Heart left ventricle (tissue), 16 donors: Measurements from ENCODE around the gene SEPSECS. TPM values are rescaled to one million over a fixed set of nuclear protein-coding genes. Genes with fewer than 3 reads are reported as not detected.

Source experiments
- ATAC-seq, 4 donors: fragments of 200-7000 bp; cut with Tn5 transposase; one replicate each; pipeline ENCODE4 v1.9.1; 2020 to 2022; ENCODE audit warnings: moderate library complexity in 4 of 4, mild to moderate bottlenecking in 3 of 4, moderate number of reproducible peaks in 1 of 4
- DNase-seq, 5 donors: peaks; one replicate each; pipeline ENCODE4 v3.0.0-alpha.2; 2020
- H3K27ac ChIP-seq, 12 donors: fragments of 200-600 bp; sonication (generic) in 4 of 12; one replicate each; pipeline versions ENCODE4 v1.5.0 to v1.8.0; 2016 to 2022; ENCODE audit warnings: mild to moderate bottlenecking in 2 of 12
- H3K27me3 ChIP-seq, 9 donors: fragments of 200-600 bp; sonication (generic) in 2 of 9; one replicate each; pipeline versions ENCODE4 v1.5.1 to v1.8.0; 2016 to 2022; ENCODE audit warnings: mild to moderate bottlenecking in 3 of 9
- H3K36me3 ChIP-seq, 9 donors: fragments of 200-600 bp; sonication (generic) in 2 of 9; one replicate each; pipeline versions ENCODE4 v1.5.0 to v1.8.0; 2018 to 2022; ENCODE audit warnings: mild to moderate bottlenecking in 2 of 9
- H3K4me1 ChIP-seq, 12 donors: fragments of 200-600 bp; sonication (generic) in 4 of 12; one replicate each; pipeline versions ENCODE4 v1.5.0 to v1.8.0; 2016 to 2022; ENCODE audit warnings: mild to moderate bottlenecking in 3 of 12
- H3K4me3 ChIP-seq, 12 donors: fragments of 200-600 bp; sonication (generic) in 4 of 12; one replicate each; pipeline versions ENCODE4 v1.5.0 to v1.8.0; 2017 to 2022; ENCODE audit warnings: mild to moderate bottlenecking in 9 of 12, moderate library complexity in 4 of 12
- H3K9me3 ChIP-seq, 12 donors: fragments of 200-600 bp; sonication (generic) in 4 of 12; one replicate each; pipeline versions ENCODE4 v1.5.0 to v1.8.0; 2016 to 2022; ENCODE audit warnings: mild to moderate bottlenecking in 1 of 12
- POLR2A ChIP-seq, 2 donors: fragments of 450-650 bp; IDR thresholded peaks; one replicate each; pipeline ENCODE4 v1.6.1; 2017; ENCODE audit warnings: antibody characterized with exemption in 2 of 2, mild to moderate bottlenecking in 2 of 2, moderate library complexity in 2 of 2
- WGBS, 4 donors: extraction: QIAGEN DNeasy Blood & Tissue Kit in 2 of 4; methylation state at CpG; one replicate each; pipeline versions ENCODE4 v1.1.5 to v1.1.7; 2013 to 2018; 5-methylcytosine and 5-hydroxymethylcytosine counted together
- intact Hi-C, 10 donors: fragments of 100-400 bp; cut with DNase I; formaldehyde crosslinking; loops; one replicate each; pipeline versions ENCODE4 v1.11.1 to v1.14.2; 2022
- polyA plus RNA-seq, 2 donors: library from polyadenylated mRNA; stranded (reverse); fragments of 200-250 nt; gene quantifications; one replicate each; pipeline ENCODE4 v1.2.3, GENCODE V29; 2013
- total RNA-seq, 9 donors: library from RNA; depleted of rRNA in 2 of 9; stranded (reverse); fragments of >200 nt in 2 of 9; fragmentation: NEBNext Ultra II Directional in 3 of 9; extraction: Animal tissue kit (Norgen Biotek cat#: 25700) in 3 of 9; gene quantifications; one replicate each; pipeline versions ENCODE4 v1.1.0 to v1.2.4, GENCODE V29; 2016 to 2023
- TF ChIP-seq, protein P1 (sequence below), 12 donors: fragments of 200-600 bp; sonication (generic) in 4 of 12; IDR thresholded peaks; one replicate each; pipeline versions ENCODE4 v1.5.0 to v1.8.0; 2018 to 2022; ENCODE audit warnings: antibody characterized with exemption in 12 of 12, mild to moderate bottlenecking in 5 of 12
- donor health status: ischemic (EF 13 %, LVEDD 7.1; RV severe dilation, severe dysfunction).
- donor health status: healthy with polysubstance abuse.
- donor health status: DM: no; HTN: yes; CAD: no.
- donor health status: DM: no; HTN: no; CAD: no.
- donor health status: ischemic (EF 25% LVEDD 6.9; RV normal size, moderate dysfunction).
- donor health status: ischemic (EF 25% LVEDD 5.7; RV mildly dilated, moderate dysfunction).
- donor health status: healthy.
- donor health status: DM: yes; HTN: yes; CAD: no.
- donor health status: ischemic (EF 35%, LVEDD 5.7; RV mildly dilated, moderate dysfunction).
- donor health status: nonischemic (EF 11% LVEDD 7.7; RV severe dilation, severe dysfunction).
- donor health status: DM: yes; HTN: yes; CAD: no.
- donor health status: PGD.
- donor health status: ischemic (EF 29% LVEDD 5.4; RV normal size, mild dysfunction).
- donor health status: nonischemic (EF 23%, LVEDD 6.1; RV moderate dilation, normal function).

Gene SEPSECS
- total and polyA plus RNA-seq, 11 donors = 2.0 to 7.6 (median 5.6) TPM

DNA sequence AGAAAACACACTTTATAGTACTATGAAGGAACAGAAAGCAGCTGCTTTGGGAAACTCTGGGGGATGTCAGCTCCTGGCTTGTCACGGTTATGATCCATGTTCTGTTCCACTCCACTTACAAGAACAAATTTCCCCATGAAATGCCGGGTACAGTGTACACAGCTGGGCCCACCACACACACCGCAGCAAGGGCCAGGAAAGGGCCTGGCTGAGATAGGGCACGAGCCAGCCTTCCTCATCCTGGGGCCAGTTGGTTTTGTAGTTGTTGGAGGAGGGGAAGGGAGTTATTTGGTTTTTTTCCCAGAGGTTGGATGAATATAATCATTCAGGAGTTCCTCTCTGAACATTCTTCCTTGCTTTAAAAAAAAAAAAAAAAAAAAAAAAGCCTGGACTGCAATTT, 56.8 kb downstream of the SEPSECS start:
- H3K4me1 ChIP-seq = peaks cover 0 to 54% (median 34%) of the 10 kb centered on the region in 12 donors
- no peaks in the 10 kb centered on the region for H3K27me3 ChIP-seq
- DNase-seq = peak in 2 of 5 donors; percentile 55 to 64
- intact Hi-C loops = loop anchor here in 1 of 10 donors (5.0 kb wide), 1 partner anchor 44 kb away; no protein-coding TSS in a partner anchor
- H3K27ac ChIP-seq = peak overlapping the region in 11 of 12 donors; percentile 27 to 76 (median 66)
- TF ChIP-seq, protein P1, sequence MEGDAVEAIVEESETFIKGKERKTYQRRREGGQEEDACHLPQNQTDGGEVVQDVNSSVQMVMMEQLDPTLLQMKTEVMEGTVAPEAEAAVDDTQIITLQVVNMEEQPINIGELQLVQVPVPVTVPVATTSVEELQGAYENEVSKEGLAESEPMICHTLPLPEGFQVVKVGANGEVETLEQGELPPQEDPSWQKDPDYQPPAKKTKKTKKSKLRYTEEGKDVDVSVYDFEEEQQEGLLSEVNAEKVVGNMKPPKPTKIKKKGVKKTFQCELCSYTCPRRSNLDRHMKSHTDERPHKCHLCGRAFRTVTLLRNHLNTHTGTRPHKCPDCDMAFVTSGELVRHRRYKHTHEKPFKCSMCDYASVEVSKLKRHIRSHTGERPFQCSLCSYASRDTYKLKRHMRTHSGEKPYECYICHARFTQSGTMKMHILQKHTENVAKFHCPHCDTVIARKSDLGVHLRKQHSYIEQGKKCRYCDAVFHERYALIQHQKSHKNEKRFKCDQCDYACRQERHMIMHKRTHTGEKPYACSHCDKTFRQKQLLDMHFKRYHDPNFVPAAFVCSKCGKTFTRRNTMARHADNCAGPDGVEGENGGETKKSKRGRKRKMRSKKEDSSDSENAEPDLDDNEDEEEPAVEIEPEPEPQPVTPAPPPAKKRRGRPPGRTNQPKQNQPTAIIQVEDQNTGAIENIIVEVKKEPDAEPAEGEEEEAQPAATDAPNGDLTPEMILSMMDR (IDR thresholded peaks at IDR 0.05) = no peak
- TF ChIP-seq POLR2A (IDR thresholded peaks at IDR 0.05) = no peak
- H3K4me3 ChIP-seq = no peak overlapping the region
- WGBS, 4 donors = 13 to 30% (median 20%) methylated on average over 4 of the region's 4 CpGs
- H3K9me3 ChIP-seq = peaks cover 0 to 8% (median 0%) of the 10 kb centered on the region in 12 donors
- H3K36me3 ChIP-seq = no peaks in the 10 kb centered on the region
- peak; percentile 55 to 85 (median 64) for ATAC-seq

DNA sequence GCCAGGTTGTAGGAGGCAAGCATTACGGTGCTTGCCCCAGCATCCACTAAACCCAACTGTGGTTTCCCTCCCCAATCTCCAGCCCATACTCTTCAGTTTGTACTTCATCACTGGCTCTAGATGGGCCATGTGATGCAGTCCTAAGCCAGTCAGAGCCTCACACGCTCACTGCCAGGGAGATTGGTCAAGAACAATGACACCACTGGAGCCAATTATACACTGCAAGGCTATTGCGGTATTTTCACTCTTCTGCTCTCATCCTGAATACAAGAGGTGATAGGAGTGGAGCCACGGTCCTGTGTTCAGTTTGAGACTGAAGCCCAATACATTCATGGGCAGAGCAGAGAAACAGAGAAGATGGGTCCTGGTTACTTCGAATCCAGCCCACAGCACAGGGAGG, 58.4 kb downstream of the SEPSECS start:
- intact Hi-C loops = loop anchor here in 1 of 10 donors (5.0 kb wide), 1 partner anchor 45 kb away; no protein-coding TSS in a partner anchor

DNA sequence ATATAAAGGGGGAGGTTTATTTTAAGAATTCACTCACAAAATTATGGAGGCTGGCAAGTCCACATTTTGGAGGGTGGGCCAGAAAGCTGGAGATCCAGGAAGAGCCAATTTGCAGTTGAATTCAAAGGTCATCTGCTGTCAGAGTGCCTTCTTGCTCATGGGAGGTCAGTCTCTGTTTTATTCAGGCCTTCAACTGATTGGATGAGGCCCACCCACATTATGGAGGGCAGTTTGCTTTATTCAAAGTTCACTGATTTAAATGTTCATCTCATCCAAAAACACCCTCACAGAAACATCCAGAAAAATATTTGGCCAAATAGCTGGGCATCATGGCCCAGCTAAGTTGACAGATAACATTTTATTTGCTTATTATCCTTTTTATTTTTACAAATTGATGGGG, 59.5 kb downstream of the SEPSECS start:
- Histone ChIP-seq H3K4me3 (no peak overlapping the region), H3K4me1 (peaks cover 0 to 42% (median 28%) of the 10 kb centered on the region in 12 donors), H3K9me3 (peaks cover 0 to 8% (median 0%) of the 10 kb centered on the region in 12 donors), H3K27me3 (no peaks in the 10 kb centered on the region), H3K27ac (peak overlapping the region in 7 of 12 donors; percentile 68 to 87 (median 80)), H3K36me3 (no peaks in the 10 kb centered on the region)
- intact Hi-C loops = loop anchor here in 1 of 10 donors (5.0 kb wide), 1 partner anchor 47 kb away; no protein-coding TSS in a partner anchor
- no peak for TF ChIP-seq POLR2A (IDR thresholded peaks at IDR 0.05)
- TF ChIP-seq, protein P1 (IDR thresholded peaks at IDR 0.05) = no peak
- no peak for DNase-seq
- no peak for ATAC-seq

More for the DNA sequence above, 58.4 kb downstream of the SEPSECS start:
- H3K9me3 ChIP-seq = peaks cover 0 to 8% (median 0%) of the 10 kb centered on the region in 12 donors
- 93 to 97% (median 96%) methylated on average over 5 of the region's 5 CpGs for WGBS, 4 donors
- no peak for DNase-seq
- H3K4me1 ChIP-seq = peaks cover 0 to 42% (median 28%) of the 10 kb centered on the region in 12 donors
- no peak overlapping the region for H3K27ac ChIP-seq
- no peaks in the 10 kb centered on the region for H3K36me3 ChIP-seq
- H3K27me3 ChIP-seq = no peaks in the 10 kb centered on the region
- H3K4me3 ChIP-seq = no peak overlapping the region
- ATAC-seq = no peak
- TF ChIP-seq POLR2A (IDR thresholded peaks at IDR 0.05) = no peak
- TF ChIP-seq, protein P1 (IDR thresholded peaks at IDR 0.05) = no peak

DNA sequence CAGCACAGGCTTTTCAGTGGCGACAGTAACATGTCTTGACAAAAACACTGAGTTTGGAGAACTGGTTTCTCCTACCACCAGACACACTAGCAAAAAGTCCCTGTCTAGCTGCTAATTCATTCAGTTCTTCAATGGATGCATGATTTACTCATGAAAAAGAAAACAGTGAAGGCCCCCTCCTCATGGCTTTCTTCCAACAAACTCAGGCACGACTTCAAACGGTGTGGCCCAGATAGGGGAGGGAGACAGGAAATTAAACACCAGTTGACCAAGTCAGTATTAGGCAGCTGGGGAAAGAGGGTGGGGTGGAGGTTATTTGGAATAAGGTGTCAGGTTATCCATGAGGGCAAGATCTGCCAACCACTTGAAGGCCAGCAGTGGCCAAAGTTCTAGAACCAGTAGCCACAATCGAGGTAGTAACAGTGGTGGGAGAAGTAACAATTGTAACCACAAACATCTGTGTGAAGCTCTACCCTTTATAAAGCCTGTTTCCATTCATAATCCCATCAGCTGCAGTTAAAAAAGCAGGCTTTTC, 60.2 kb downstream of the SEPSECS start:
- peak in 2 of 4 donors; percentile 1 to 6 for ATAC-seq
- peaks cover 0 to 42% (median 28%) of the 10 kb centered on the region in 12 donors for H3K4me1 ChIP-seq
- H3K4me3 ChIP-seq = no peak overlapping the region
- no peaks in the 10 kb centered on the region for H3K27me3 ChIP-seq
- peak overlapping the region; percentile 40 to 87 (median 79) for H3K27ac ChIP-seq
- no peaks in the 10 kb centered on the region for H3K36me3 ChIP-seq
- 22 to 37% (median 27%) methylated on average over 4 of the region's 4 CpGs for WGBS, 4 donors
- DNase-seq = no peak
- peaks cover 0 to 8% (median 0%) of the 10 kb centered on the region in 12 donors for H3K9me3 ChIP-seq
- intact Hi-C loops = loop anchor here in 1 of 10 donors (5.0 kb wide), 1 partner anchor 47 kb away; no protein-coding TSS in a partner anchor
- no peak for TF ChIP-seq POLR2A (IDR thresholded peaks at IDR 0.05)
- TF ChIP-seq, protein P1 (IDR thresholded peaks at IDR 0.05) = no peak
